Measurements from ENCODE around the gene HOXA4. TPM values are rescaled to one million over a fixed set of nuclear protein-coding genes. Genes with fewer than 3 reads are reported as not detected.

The HOXA4 gene
- total RNA-seq, 4 donors from 2014 or later, result 0.56 to 2.1 (median 1.3) TPM

GRCh38 chr7:27174874-27175625, 44.5 kb upstream of the HOXA4 start:
- TF ChIP-seq POLR2A (IDR thresholded peaks at IDR 0.05) (no peak), CTCF (IDR thresholded peaks at IDR 0.05) (no peak)
- H3K9me3 ChIP-seq, result no peaks in the 10 kb centered on the region
- no peak overlapping the region for H3K4me3 ChIP-seq (replicated peaks in 1 of 3)
- peaks cover 89% of the 10 kb centered on the region for H3K27me3 ChIP-seq
- no peak overlapping the region for H3K27ac ChIP-seq
- 32 to 41% methylated on average over 12 of the region's 12 CpGs for WGBS, 2 donors
- intact Hi-C loops (cut with DNase I), result loop anchor here (10.0 kb wide), 1 partner anchor 1090 kb away; no protein-coding TSS in a partner anchor
- H3K36me3 ChIP-seq, result no peaks in the 10 kb centered on the region
- DNase-seq, result no peak
- H3K4me1 ChIP-seq, result peaks cover 20 to 29% of the 10 kb centered on the region in 2 donors

- no peak within 1 kb of the TSS for H3K27ac ChIP-seq
- intact Hi-C loops (cut with DNase I), result loop anchor here (10.0 kb wide), 1 partner anchor 1089 kb away; no protein-coding TSS in a partner anchor
- no peaks in the 10 kb centered on the region for H3K36me3 ChIP-seq
- peak within 1 kb of the TSS in 2 of 3 donors; percentile 7 to 30 for H3K4me3 ChIP-seq (replicated peaks in 1 of 3)
- TF ChIP-seq POLR2A (IDR thresholded peaks at IDR 0.05) (no peak), CTCF (IDR thresholded peaks at IDR 0.05) (no peak)
- 7 to 9% methylated on average over 27 to 32 of the region's 82 CpGs for WGBS, 2 donors
- H3K27me3 ChIP-seq, result peaks cover 89% of the 10 kb centered on the region
- no peaks in the 10 kb centered on the region for H3K9me3 ChIP-seq
- DNase-seq, result no peak
- H3K4me1 ChIP-seq, result peaks cover 14 to 30% of the 10 kb centered on the region in 2 donors
Measured at GRCh38 chr7:27173956-27174873, 43.7 kb upstream of the HOXA4 start, which contains the start of gene HOXA10. HOXA10 (minus strand) TSS chr7:27174320; CDS start chr7:27174306, 14 bp downstream.

GRCh38 chr7:27173511-27173955, 43.0 kb upstream of the HOXA4 start:
- H3K36me3 ChIP-seq, result no peaks in the 10 kb centered on the region
- H3K27me3 ChIP-seq, result peaks cover 89% of the 10 kb centered on the region
- H3K4me3 ChIP-seq (replicated peaks in 1 of 3), result peak overlapping the region in 2 of 3 donors; percentile 7 to 30
- H3K9me3 ChIP-seq, result no peaks in the 10 kb centered on the region
- intact Hi-C loops (cut with DNase I), result loop anchor here (10.0 kb wide), 1 partner anchor 1089 kb away; no protein-coding TSS in a partner anchor
- WGBS, 2 donors, result 2% methylated on average over 9 of the region's 59 CpGs; no CpG with 5 or more reads in 1 of the 2 donors
- H3K27ac ChIP-seq, result no peak overlapping the region
- TF ChIP-seq POLR2A (IDR thresholded peaks at IDR 0.05) (no peak), CTCF (IDR thresholded peaks at IDR 0.05) (no peak)
- H3K4me1 ChIP-seq, result peaks cover 14 to 30% of the 10 kb centered on the region in 2 donors
- DNase-seq, result no peak

- Histone ChIP-seq H3K4me1 (peaks cover 14 to 30% of the 10 kb centered on the region in 2 donors), H3K27ac (no peak overlapping the region), H3K4me3 (replicated peaks in 1 of 3) (peak overlapping the region in 2 of 3 donors; percentile 7 to 30), H3K27me3 (peaks cover 89% of the 10 kb centered on the region), H3K9me3 (no peaks in the 10 kb centered on the region), H3K36me3 (no peaks in the 10 kb centered on the region)
- intact Hi-C loops (cut with DNase I), result loop anchor here (10.0 kb wide), 1 partner anchor 1088 kb away; no protein-coding TSS in a partner anchor
- no peak for DNase-seq
- WGBS, 2 donors, result 4 to 5% methylated on average over 19 to 32 of the region's 58 CpGs
- no peak for TF ChIP-seq POLR2A (IDR thresholded peaks at IDR 0.05)
Measured at GRCh38 chr7:27172823-27173510, 42.4 kb upstream of the HOXA4 start.
